GM12878 (cell line): ENCODE results near the gene PHLDA3. TPM values are rescaled to one million over a fixed set of nuclear protein-coding genes. Genes with fewer than 3 reads are reported as not detected.

Source experiments
- ATAC-seq: fragments of 200-7000 bp; cut with Tn5 transposase; 3 replicates; pipeline ENCODE4 v1.9.1; 2020; ENCODE audit warnings: mild to moderate bottlenecking, moderate library complexity
- BruUV-seq: library from RNA; stranded (reverse); fragments of 400-500 nt; replicated peaks from 2 replicates; lab custom pipeline; 2021; lab: Mats Ljungman, UMichigan
- CTCF ChIA-PET: fragments of 300-600 bp; sonication (Branson Sonifier 250); formaldehyde crosslinking; extraction: SDS; loops from one replicate; lab custom pipeline; 2021; ENCODE audit warnings: inconsistent platforms; lab: Yijun Ruan, JAX
- POLR2A ChIA-PET: fragments of 350-600 bp; formaldehyde crosslinking; extraction: SDS; loops from one replicate; lab custom pipeline; 2021; ENCODE audit warnings: inconsistent platforms; lab: Charles Lee
- RAD21 ChIA-PET: fragments of 300-600 bp; sonication (Branson Sonifier 250); formaldehyde crosslinking; loops from one replicate; lab custom pipeline; 2023; ENCODE audit warnings: antibody characterized with exemption; ENCODE audit not compliant: unreplicated experiment; lab: Charles Lee
- SMC1A ChIA-PET: fragments of 300-600 bp; sonication (Branson Sonifier 250); formaldehyde crosslinking; loops from one replicate; lab custom pipeline; 2023; ENCODE audit not compliant: unreplicated experiment, uncharacterized antibody; lab: Charles Lee
- DNase-seq: peaks from one replicate; pipeline ENCODE4 v3.0.0-alpha.2; 2011; ENCODE audit warnings: low read depth, low spot score
- FAIRE-seq: peaks from 3 replicates; lab custom pipeline; 2011; peaks lifted over from hg19 to GRCh38; lab: Jason Lieb, UNC
- H2AFZ ChIP-seq: 2 replicates; pipeline ENCODE4 v1.6.0; 2011; ENCODE audit warnings: low read depth, low read length, control low read depth; ENCODE audit not compliant: control insufficient read depth
- H3K27ac ChIP-seq: 2 replicates; pipeline ENCODE4 v1.5.1; 2011; ENCODE audit warnings: control low read depth; ENCODE audit not compliant: control insufficient read depth, insufficient read depth
- H3K27me3 ChIP-seq, 2 experiments: replicated peaks in 1 of 2; 2 replicates each; pipeline versions ENCODE4 v1.6.0 to v1.6.1; 2011; ENCODE audit warnings: low read length in 1 of 2; ENCODE audit not compliant: control insufficient read depth in 2 of 2, insufficient read depth in 2 of 2
- H3K36me3 ChIP-seq, 2 experiments: 2 replicates each; pipeline ENCODE4 v1.5.1; 2011; ENCODE audit warnings: low read length in 1 of 2; ENCODE audit not compliant: control insufficient read depth in 2 of 2, insufficient read depth in 2 of 2
- H3K4me1 ChIP-seq: 2 replicates; pipeline ENCODE4 v1.6.1; 2011; ENCODE audit warnings: mild to moderate bottlenecking, low read length, moderate library complexity, mixed read lengths; ENCODE audit not compliant: control insufficient read depth, insufficient read depth
- H3K4me2 ChIP-seq: 2 replicates; pipeline ENCODE4 v1.6.0; 2011; ENCODE audit warnings: control low read depth; ENCODE audit not compliant: control insufficient read depth, insufficient read depth
- H3K4me3 ChIP-seq: fragments of 200-600 bp; sonication (generic); 2 replicates; pipeline ENCODE4 v1.5.1; 2016
- H3K79me2 ChIP-seq: 2 replicates; pipeline ENCODE4 v1.6.0; 2011; ENCODE audit warnings: low read length; ENCODE audit not compliant: control insufficient read depth, insufficient read depth
- H3K9ac ChIP-seq: 2 replicates; pipeline ENCODE4 v1.8.0; 2011; ENCODE audit warnings: low read length, control low read depth, mixed read lengths; ENCODE audit not compliant: control insufficient read depth, insufficient read depth
- H3K9me3 ChIP-seq: replicated peaks from 3 replicates; pipeline ENCODE4 v1.5.1; 2011; ENCODE audit warnings: mild to moderate bottlenecking, low read length; ENCODE audit not compliant: control insufficient read depth, insufficient read depth
- H4K20me1 ChIP-seq: 2 replicates; pipeline ENCODE4 v1.6.0; 2011; ENCODE audit not compliant: control insufficient read depth, insufficient read depth
- BCL11A ChIP-seq: IDR thresholded peaks from 2 replicates; pipeline ENCODE4 v1.6.1; 2011; ENCODE audit warnings: low read depth, low read length
- IKZF2 ChIP-seq, 2 experiments: fragments of 450-650 bp; IDR thresholded peaks; 2 replicates each; pipeline ENCODE4 v1.6.1; 2017; ENCODE audit warnings: mild to moderate bottlenecking in 2 of 2, moderate library complexity in 2 of 2
- IRF5 ChIP-seq: fragments of 450-650 bp; IDR thresholded peaks from 2 replicates; pipeline ENCODE4 v1.6.1; 2017; ENCODE audit warnings: borderline replicate concordance
- KAT2A ChIP-seq: conservative IDR thresholded peaks from 2 replicates; pipeline ENCODE4 v1.6.1; 2011; ENCODE audit warnings: low read depth, low read length; ENCODE audit not compliant: control insufficient read depth
- MEF2B ChIP-seq: fragments of 450-650 bp; IDR thresholded peaks from 2 replicates; pipeline ENCODE4 v1.6.1; 2018; ENCODE audit warnings: mild to moderate bottlenecking, moderate library complexity; ENCODE audit not compliant: partially characterized antibody, poor library complexity, severe bottlenecking
- RB1 ChIP-seq: fragments of 450-650 bp; formaldehyde crosslinking; IDR thresholded peaks from 2 replicates; pipeline ENCODE4 v1.6.1; 2017; ENCODE audit warnings: mild to moderate bottlenecking, borderline replicate concordance
- WGBS: methylation state at CpG from one replicate; pipeline ENCODE4 v1.1.6; 2016; ENCODE audit warnings: low lambda C conversion rate; ENCODE audit not compliant: insufficient replicate concordance, insufficient coverage; ENCODE audit errors: missing lambda C conversion rate; 5-methylcytosine and 5-hydroxymethylcytosine counted together
- in situ Hi-C: fragments of 300-500 bp; cut with MboI; formaldehyde crosslinking; loops from 9 replicates; pipeline ENCODE4 v1.14.3; 2018; ENCODE audit warnings: mixed read lengths
- intact Hi-C: fragments of 100-400 bp; cut with micrococcal nuclease; formaldehyde crosslinking; loops from one replicate; pipeline ENCODE4 v1.14.2; 2022; ENCODE audit not compliant: unreplicated experiment
- polyA plus RNA-seq, 11 experiments: library from polyadenylated mRNA; depleted of rRNA in 4 of 11; unstranded in 6 of 11; stranded (reverse) in 5 of 11; fragments of >200 nt; fragmentation: Nextera tagmentation in 4 of 11; fragmentation: Illumina TruSeq in 1 of 11; extraction: Ambion mirVana in 4 of 11; extraction: Trizol in 1 of 11; gene quantifications; 1 replicate in 1 of 11; 2 replicates in 10 of 11; pipeline versions ENCODE4 v1.2.1 to v1.2.3, GENCODE V29; 2011 to 2016; ENCODE audit warnings: inconsistent platforms in 2 of 11, missing spikeins in 2 of 11, low read depth in 1 of 11
- total RNA-seq, 4 experiments: library from RNA; depleted of rRNA in 3 of 4; stranded (reverse); fragments of >200 nt in 3 of 4; fragmentation: Illumina TruSeq in 1 of 4; extraction: Trizol in 1 of 4; gene quantifications; 2 replicates each; pipeline versions ENCODE4 v1.2.1 to v1.2.3, GENCODE V29; 2013 to 2021

PHLDA3 gene
- total and polyA plus RNA-seq, 10 of the 15 experiments (the other 5 are each of a cell fraction or from before 2014, with no cell fraction given): 0.60 to 57.4 (median 21.8) TPM

- peaks cover 16% of the 10 kb centered on the region for H3K4me1 ChIP-seq
- DNase-seq (no peak), FAIRE-seq (no peak)
- peaks cover 29% of the 10 kb centered on the region for H3K79me2 ChIP-seq
- WGBS: 90% methylated on average over 13 of the region's 13 CpGs
- H3K36me3 ChIP-seq: no peaks in the 10 kb centered on the region; a peak in 1 of 4 replicates
- no peak overlapping the region for H3K4me3 ChIP-seq
- CTCF ChIA-PET: interaction anchor here (1.7 to 13.1 kb wide), 5 partner anchors 8 to 68 kb away, joined by 5 to 198 read pairs (median 19); no protein-coding TSS in a partner anchor
- TF ChIP-seq IKZF2 (IDR thresholded peaks at IDR 0.05): no peak
- TF ChIP-seq IRF5: no peak
- TF ChIP-seq MEF2B: no peak
- no peak for TF ChIP-seq KAT2A
- TF ChIP-seq BCL11A: no peak
- TF ChIP-seq RB1: no peak
- TF ChIP-seq, all 136 proteins: peak for 0
- intact Hi-C loops: no loop called here
- peak overlapping the region; percentile 19; the same call in 1 of the 2 replicates for H3K4me2 ChIP-seq
- no peaks in the 10 kb centered on the region for H3K9me3 ChIP-seq
- no peak overlapping the region for H3K9ac ChIP-seq
- H3K27ac ChIP-seq: no peak overlapping the region
- POLR2A ChIA-PET: interaction anchor here (0.5 to 2.7 kb wide), 7 partner anchors 8 to 1638 kb away, joined by 3 to 6 read pairs (median 3); no protein-coding TSS in a partner anchor
- no peak overlapping the region for H2AFZ ChIP-seq
- in situ Hi-C loops: no loop called here
- H4K20me1 ChIP-seq: no peaks in the 10 kb centered on the region
- RAD21 ChIA-PET: interaction anchor here (1.1 to 15.3 kb wide), 3 partner anchors 9 to 68 kb away, joined by 3 to 505 read pairs (median 22); no protein-coding TSS in a partner anchor
- BruUV-seq: no TSS peak
- no peaks in the 10 kb centered on the region for H3K27me3 ChIP-seq
- SMC1A ChIA-PET: interaction anchor here (0.6 to 18.7 kb wide), 4 partner anchors 8 to 335 kb away, joined by 3 to 514 read pairs (median 30); no protein-coding TSS in a partner anchor
- no peak for ATAC-seq
Measured at GRCh38 chr1:201503397-201504176, 34.6 kb upstream of the PHLDA3 start.
